ENCODE results near the gene TAB3.

Gene TAB3

GRCh38 chrX:30881797-30882196, 7.3 kb downstream of the TAB3 start:
- DNase-seq, result no peak

GRCh38 chrX:30881390-30881789, 7.7 kb downstream of the TAB3 start:
- no peak for DNase-seq

- no peak for DNase-seq
These were observed 9.0 kb downstream of the TAB3 start for GRCh38 chrX:30880058-30880457.

GRCh38 chrX:30876367-30876766, 12.7 kb downstream of the TAB3 start:
- no peak for DNase-seq

- no peak for DNase-seq
These were observed 13.1 kb downstream of the TAB3 start for GRCh38 chrX:30875957-30876356.

GRCh38 chrX:30874851-30875250, 14.2 kb downstream of the TAB3 start:
- no peak for DNase-seq

GRCh38 chrX:30870572-30870971, 18.5 kb downstream of the TAB3 start:
- no peak for DNase-seq

GRCh38 chrX:30865612-30866011, 23.4 kb downstream of the TAB3 start:
- no peak for DNase-seq

GRCh38 chrX:30865015-30865414, 24.0 kb downstream of the TAB3 start:
- peak; percentile 15 for DNase-seq

GRCh38 chrX:30864383-30864785, 24.7 kb downstream of the TAB3 start:
- DNase-seq, result no peak

GRCh38 chrX:30863974-30864373, 25.1 kb downstream of the TAB3 start:
- no peak for DNase-seq

GRCh38 chrX:30858098-30858497, 31.0 kb downstream of the TAB3 start:
- no peak for DNase-seq

- no peak for DNase-seq
These were observed 37.6 kb downstream of the TAB3 start for GRCh38 chrX:30851449-30851848.

- DNase-seq, result no peak
These were observed 53.7 kb downstream of the TAB3 start for GRCh38 chrX:30835373-30835772.

GRCh38 chrX:30833896-30834295, 55.2 kb downstream of the TAB3 start:
- no peak for DNase-seq

GRCh38 chrX:30831082-30831481, 58.0 kb downstream of the TAB3 start:
- no peak for DNase-seq

- no peak for DNase-seq
These were observed 58.6 kb downstream of the TAB3 start for GRCh38 chrX:30830326-30830943.

GRCh38 chrX:30824275-30824674, 64.8 kb downstream of the TAB3 start:
- no peak for DNase-seq

- DNase-seq, result no peak
These were observed 66.3 kb downstream of the TAB3 start for GRCh38 chrX:30822764-30823163.

- no peak for DNase-seq
These were observed 66.9 kb downstream of the TAB3 start for GRCh38 chrX:30822068-30822681.

- no peak for DNase-seq
These were observed 67.9 kb downstream of the TAB3 start for GRCh38 chrX:30821116-30821515.

GRCh38 chrX:30819080-30819479, 70.0 kb downstream of the TAB3 start:
- no peak for DNase-seq

- no peak for DNase-seq
These were observed 73.0 kb downstream of the TAB3 start for GRCh38 chrX:30816079-30816478.

GRCh38 chrX:30814978-30815377, 74.1 kb downstream of the TAB3 start:
- DNase-seq, result no peak

GRCh38 chrX:30812326-30812725, 76.7 kb downstream of the TAB3 start:
- no peak for DNase-seq

Data from NCI-H146 (cell line).